Ishikawa (cell line): Measurements from ENCODE around the gene MIPOL1.

Experiments used
- CEBPB ChIP-seq: IDR thresholded peaks from 2 replicates; pipeline ENCODE4 v1.6.1; 2012
- CREB1 ChIP-seq: IDR thresholded peaks from 2 replicates; pipeline ENCODE4 v1.6.1; 2012; ENCODE audit warnings: low read depth
- EGR1 ChIP-seq: IDR thresholded peaks from 2 replicates; pipeline ENCODE4 v1.6.1; 2012
- EP300 ChIP-seq: IDR thresholded peaks from 2 replicates; pipeline ENCODE4 v1.6.1; 2012; ENCODE audit warnings: borderline replicate concordance
- FOXM1 ChIP-seq: IDR thresholded peaks from 2 replicates; pipeline ENCODE4 v1.6.1; 2012; ENCODE audit warnings: low read depth, borderline replicate concordance
- MAX ChIP-seq: IDR thresholded peaks from 2 replicates; pipeline ENCODE4 v1.6.1; 2012
- NFIC ChIP-seq: IDR thresholded peaks from 2 replicates; pipeline ENCODE4 v1.6.1; 2012
- RAD21 ChIP-seq: IDR thresholded peaks from 2 replicates; pipeline ENCODE4 v1.6.1; 2012; ENCODE audit warnings: low read depth
- REST ChIP-seq: IDR thresholded peaks from 2 replicates; pipeline ENCODE4 v1.6.1; 2012; ENCODE audit warnings: low read depth, mild to moderate bottlenecking
- TAF1 ChIP-seq: IDR thresholded peaks from 2 replicates; pipeline ENCODE4 v1.6.1; 2012; ENCODE audit warnings: low read depth, mild to moderate bottlenecking
- TCF12 ChIP-seq: IDR thresholded peaks from 2 replicates; pipeline ENCODE4 v1.6.1; 2012; ENCODE audit warnings: low read depth
- TEAD4 ChIP-seq: IDR thresholded peaks from 2 replicates; pipeline ENCODE4 v1.6.1; 2012
- USF1 ChIP-seq: IDR thresholded peaks from 2 replicates; pipeline ENCODE4 v1.6.1; 2012
- YY1 ChIP-seq: IDR thresholded peaks from 2 replicates; pipeline ENCODE4 v1.6.1; 2012; ENCODE audit warnings: low read depth
- ZBTB7A ChIP-seq: IDR thresholded peaks from 2 replicates; pipeline ENCODE4 v1.6.1; 2012; ENCODE audit warnings: low read depth

The MIPOL1 gene

GRCh38 chr14:37469650-37470049 is 271.9 kb downstream of the MIPOL1 start:
- no peak for TF ChIP-seq NFIC

- TF ChIP-seq NFIC (no peak), REST (no peak), EP300 (no peak), TCF12 (no peak), TEAD4 (no peak), MAX (no peak), YY1 (no peak)
Measured at GRCh38 chr14:37470251-37470650, 272.5 kb downstream of the MIPOL1 start.

- TF ChIP-seq NFIC = no peak
- TF ChIP-seq TAF1 = no peak
- TF ChIP-seq ZBTB7A = no peak
- no peak for TF ChIP-seq TEAD4
- TF ChIP-seq EP300 = no peak
- TF ChIP-seq CREB1 = no peak
- no peak for TF ChIP-seq USF1
- no peak for TF ChIP-seq REST
- no peak for TF ChIP-seq RAD21
- no peak for TF ChIP-seq MAX
- no peak for TF ChIP-seq TCF12
- no peak for TF ChIP-seq EGR1
- TF ChIP-seq YY1 = no peak
Measured at GRCh38 chr14:37472906-37473305, 275.2 kb downstream of the MIPOL1 start.

- no peak for TF ChIP-seq FOXM1
- no peak for TF ChIP-seq TCF12
- no peak for TF ChIP-seq REST
- no peak for TF ChIP-seq EP300
- TF ChIP-seq CREB1 = no peak
- TF ChIP-seq EGR1 = no peak
- TF ChIP-seq ZBTB7A = no peak
- no peak for TF ChIP-seq TEAD4
- no peak for TF ChIP-seq NFIC
- TF ChIP-seq MAX = no peak
- TF ChIP-seq TAF1 = no peak
- no peak for TF ChIP-seq RAD21
- TF ChIP-seq YY1 = no peak
- TF ChIP-seq CEBPB = no peak
Measured at GRCh38 chr14:37474191-37474590, 276.5 kb downstream of the MIPOL1 start.

GRCh38 chr14:37480446-37481290 is 282.9 kb downstream of the MIPOL1 start:
- TF ChIP-seq TEAD4 (no peak), ZBTB7A (no peak)

GRCh38 chr14:37482428-37482827 is 284.7 kb downstream of the MIPOL1 start:
- no peak for TF ChIP-seq ZBTB7A
- no peak for TF ChIP-seq RAD21
- TF ChIP-seq TAF1 = no peak
- no peak for TF ChIP-seq FOXM1
- TF ChIP-seq EP300 = no peak
- no peak for TF ChIP-seq TEAD4
- no peak for TF ChIP-seq MAX
- no peak for TF ChIP-seq REST
- no peak for TF ChIP-seq NFIC
- TF ChIP-seq USF1 = no peak
- no peak for TF ChIP-seq YY1
- no peak for TF ChIP-seq EGR1
- TF ChIP-seq TCF12 = no peak
- TF ChIP-seq CEBPB = no peak
- no peak for TF ChIP-seq CREB1
